Ovary (tissue), 9 donors: ENCODE results near the gene DYRK2. TPM values are rescaled to one million over a fixed set of nuclear protein-coding genes. Genes with fewer than 3 reads are reported as not detected.

Source experiments
- DNase-seq, 5 donors: peaks; one replicate each; pipeline ENCODE4 v3.0.0-alpha.2; 2019 to 2020
- H3K27ac ChIP-seq, 2 donors: fragments of 200-600 bp; one replicate each; pipeline versions ENCODE4 v1.5.1 to v1.8.0; 2019 to 2022
- H3K27me3 ChIP-seq: fragments of 200-600 bp; one replicate; pipeline ENCODE4 v1.8.0; 2022
- H3K36me3 ChIP-seq: fragments of 200-600 bp; sonication (generic); one replicate; pipeline ENCODE4 v1.5.1; 2019
- H3K4me1 ChIP-seq: one replicate; pipeline ENCODE4 v1.8.1; 2013; ENCODE audit warnings: mild to moderate bottlenecking, moderate library complexity; ENCODE audit not compliant: insufficient read depth
- H3K4me3 ChIP-seq: fragments of 200-600 bp; sonication (generic); one replicate; pipeline ENCODE4 v1.5.1; 2017
- H3K9me3 ChIP-seq, 2 donors: fragments of 200-600 bp in 1 of 2; sonication (generic) in 1 of 2; one replicate each; pipeline versions ENCODE4 v1.5.1 to v1.8.1; 2013 to 2019; ENCODE audit warnings: mild to moderate bottlenecking in 1 of 2, moderate library complexity in 1 of 2
- CTCF ChIP-seq, 3 donors: fragments of 450-650 bp in 2 of 3; fragments of 200-600 bp in 1 of 3; IDR thresholded peaks; one replicate each; pipeline versions ENCODE4 v1.5.1 to v1.8.0; 2016 to 2022; ENCODE audit warnings: antibody characterized with exemption in 3 of 3, mild to moderate bottlenecking in 1 of 3
- EP300 ChIP-seq: sonication (generic); formaldehyde crosslinking; IDR thresholded peaks from one replicate; pipeline ENCODE4 v1.6.1; 2017; ENCODE audit warnings: antibody characterized with exemption
- POLR2A ChIP-seq: fragments of 450-650 bp; IDR thresholded peaks from one replicate; pipeline ENCODE4 v1.6.1; 2017; ENCODE audit warnings: antibody characterized with exemption, mild to moderate bottlenecking, moderate library complexity
- WGBS, 3 donors: extraction: QIAGEN DNeasy Blood & Tissue Kit in 1 of 3; methylation state at CpG; one replicate each; pipeline versions ENCODE4 v1.1.5 to v1.1.7; 2013 to 2017; 5-methylcytosine and 5-hydroxymethylcytosine counted together
- intact Hi-C, 4 donors: fragments of 100-400 bp; cut with DNase I; formaldehyde crosslinking; loops; one replicate each; pipeline versions ENCODE4 v1.11.0 to v1.15.1; 2022 to 2023
- polyA plus RNA-seq, 2 donors: library from polyadenylated mRNA; stranded (reverse); fragments of 200-250 nt in 1 of 2; fragments of 350-450 nt in 1 of 2; fragmentation: Illumina TruSeq in 1 of 2; extraction: RNeasy Lipid Tissue Mini Kit (QIAGEN cat#74804) in 1 of 2; gene quantifications; one replicate each; pipeline ENCODE4 v1.2.3, GENCODE V29; 2013 to 2014
- total RNA-seq, 7 donors: library from RNA; depleted of rRNA in 2 of 7; stranded (reverse); fragments of >200 nt in 2 of 7; fragmentation: NEBNext Ultra II Directional in 3 of 7; extraction: Animal tissue kit (Norgen Biotek cat#: 25700) in 3 of 7; gene quantifications; one replicate each; pipeline versions ENCODE4 v1.1.0 to v1.2.4, GENCODE V29; 2016 to 2023
- donor health status: DM: no; HTN: no; CAD: no; lungs with moderate emphysema.
- donor health status: DM: no; HTN: no; CAD: no.
- donor health status: Bipolar disorder and iron deficiency.
- donor health status: DM: yes; HTN: yes; CAD: no.
- donor health status: DM: no; HTN: no; CAD: no.
- donor health status: DM: yes; HTN: yes; CAD: no.

The DYRK2 gene
- total and polyA plus RNA-seq, 9 donors: 7.4 to 23.6 (median 17.7) TPM

GRCh38 chr12:67674417-67674816 is 25.9 kb downstream of the DYRK2 start:
- WGBS, 3 donors: 97 to 98% (median 98%) methylated on average over 3 of the region's 3 CpGs
- TF ChIP-seq EP300 (no peak), POLR2A (no peak), CTCF (IDR thresholded peaks at IDR 0.05) (no peak)
- Histone ChIP-seq H3K4me3 (no peak overlapping the region), H3K9me3 (no peaks in the 10 kb centered on the region), H3K36me3 (no peaks in the 10 kb centered on the region), H3K27ac (no peak overlapping the region), H3K27me3 (no peaks in the 10 kb centered on the region), H3K4me1 (peaks cover 3% of the 10 kb centered on the region)
- DNase-seq: no peak
- intact Hi-C loops: no loop called here

- Histone ChIP-seq H3K27ac (no peak overlapping the region), H3K4me1 (peaks cover 3% of the 10 kb centered on the region), H3K9me3 (no peaks in the 10 kb centered on the region), H3K27me3 (no peaks in the 10 kb centered on the region), H3K4me3 (no peak overlapping the region), H3K36me3 (no peaks in the 10 kb centered on the region)
- intact Hi-C loops: no loop called here
- no peak for DNase-seq
- TF ChIP-seq POLR2A (no peak), CTCF (IDR thresholded peaks at IDR 0.05) (no peak)
These were observed 28.1 kb downstream of the DYRK2 start for GRCh38 chr12:67676624-67677023.

GRCh38 chr12:67677166-67677565 is 28.6 kb downstream of the DYRK2 start:
- no peak for DNase-seq
- TF ChIP-seq CTCF (IDR thresholded peaks at IDR 0.05) (no peak), POLR2A (no peak), EP300 (no peak)
- H3K4me3 ChIP-seq: no peak overlapping the region
- intact Hi-C loops: no loop called here
- no peak overlapping the region for H3K27ac ChIP-seq
- 97 to 98% (median 97%) methylated on average over 3 of the region's 3 CpGs for WGBS, 3 donors
- H3K36me3 ChIP-seq: no peaks in the 10 kb centered on the region
- no peaks in the 10 kb centered on the region for H3K4me1 ChIP-seq
- no peaks in the 10 kb centered on the region for H3K27me3 ChIP-seq
- H3K9me3 ChIP-seq: no peaks in the 10 kb centered on the region

GRCh38 chr12:67681105-67681778 is 32.7 kb downstream of the DYRK2 start:
- Histone ChIP-seq H3K27ac (no peak overlapping the region), H3K27me3 (no peaks in the 10 kb centered on the region), H3K4me3 (no peak overlapping the region), H3K4me1 (no peaks in the 10 kb centered on the region), H3K36me3 (no peaks in the 10 kb centered on the region), H3K9me3 (no peaks in the 10 kb centered on the region)
- 39 to 46% (median 39%) methylated on average over 4 of the region's 4 CpGs for WGBS, 3 donors
- DNase-seq: no peak
- TF ChIP-seq EP300: no peak
- no peak for TF ChIP-seq POLR2A
- no peak for TF ChIP-seq CTCF (IDR thresholded peaks at IDR 0.05)
- intact Hi-C loops: no loop called here
